ENCODE measurements around the gene CREM. TPM values are rescaled to one million over a fixed set of nuclear protein-coding genes. Genes with fewer than 3 reads are reported as not detected.

CREM gene
- total RNA-seq, 1 donor from 2014 or later = 16.5 TPM

- no peak for DNase-seq
These were observed 96.4 kb downstream of the CREM start for GRCh38 chr10:35223016-35223415.

- no peak for DNase-seq
These were observed 97.5 kb downstream of the CREM start for GRCh38 chr10:35224045-35224740.

- DNase-seq = no peak
These were observed 98.6 kb downstream of the CREM start for GRCh38 chr10:35225204-35225603.

GRCh38 chr10:35226507-35226906, 99.9 kb downstream of the CREM start:
- no peak for DNase-seq

GRCh38 chr10:35228058-35228457, 101.4 kb downstream of the CREM start:
- no peak for DNase-seq

- no peak for DNase-seq
These were observed 105.0 kb downstream of the CREM start for GRCh38 chr10:35231646-35232045.

- no peak for DNase-seq
These were observed 105.9 kb downstream of the CREM start for GRCh38 chr10:35232527-35232926.

- no peak for DNase-seq
These were observed 107.4 kb downstream of the CREM start for GRCh38 chr10:35234073-35234472.

GRCh38 chr10:35236739-35237138, 110.1 kb downstream of the CREM start:
- DNase-seq = no peak

- no peak for DNase-seq
These were observed 111.3 kb downstream of the CREM start for GRCh38 chr10:35237766-35238512.

- DNase-seq = no peak
These were observed 117.9 kb downstream of the CREM start for GRCh38 chr10:35244549-35244948.

- DNase-seq = no peak
These were observed 120.2 kb downstream of the CREM start for GRCh38 chr10:35246770-35247343.

- DNase-seq = no peak
These were observed 124.9 kb downstream of the CREM start for GRCh38 chr10:35251373-35252100.

GRCh38 chr10:35257057-35257983, 130.7 kb downstream of the CREM start:
- DNase-seq = no peak

GRCh38 chr10:35259769-35260397, 133.2 kb downstream of the CREM start:
- DNase-seq = no peak

- no peak for DNase-seq
These were observed 135.8 kb downstream of the CREM start for GRCh38 chr10:35262436-35262835.

Small RNAs within 50 kb of the gene (small RNA-seq; reads per million reads assigned to genes)
- gene MIR3611 (not detected), gene RNU6-1167P (not detected), gene RNU6-794P (not detected), gene RNU7-77P (not detected)

Other genes starting within 250 kb of the CREM start
- 55.1 TPM for gene CUL2, start 36.5 kb upstream of the CREM start, total RNA-seq
- 49.9 TPM for gene CCNY, start 209.7 kb downstream of the CREM start, total RNA-seq